Stimulated activated CD4-positive, alpha-beta T cell treated with anti-CD3 and anti-CD28 coated beads, Interleukin-12 subunit alpha, Interleukin-12 subunit beta, amount 100 ng/mL, for 24 hours (primary cell): ENCODE data around the gene PLCB1.
"Not testable (repeated sequence)": the region's sequence is repeated elsewhere in the genome, so short reads cannot be mapped to it uniquely, and the experiment has no call there.

Experiments used
- DNase-seq, 2 experiments: peaks; one replicate each; pipeline ENCODE4 v3.0.0-alpha.2; 2020; ENCODE audit warnings: low read depth in 2 of 2

Gene PLCB1

DNA sequence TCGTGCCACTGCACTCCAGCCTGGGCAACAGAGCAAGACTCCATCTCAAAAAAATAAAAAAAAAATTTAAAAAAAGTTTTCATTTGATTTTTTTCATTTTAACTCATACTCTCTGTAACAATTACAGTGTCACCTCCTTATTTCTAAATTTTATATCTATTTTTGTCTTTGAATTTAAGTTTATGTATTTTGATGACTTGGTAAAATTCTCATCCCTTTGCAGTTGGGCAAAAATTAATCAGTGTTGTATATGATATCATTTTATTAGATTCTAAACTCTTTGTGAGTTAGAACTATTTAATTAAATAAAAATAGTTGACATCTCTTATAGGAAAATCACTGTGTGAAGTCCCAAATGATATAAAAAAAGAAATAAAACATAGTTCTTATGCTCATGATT is 270.7 kb downstream of the PLCB1 start:
- DNase-seq: no peak

DNA sequence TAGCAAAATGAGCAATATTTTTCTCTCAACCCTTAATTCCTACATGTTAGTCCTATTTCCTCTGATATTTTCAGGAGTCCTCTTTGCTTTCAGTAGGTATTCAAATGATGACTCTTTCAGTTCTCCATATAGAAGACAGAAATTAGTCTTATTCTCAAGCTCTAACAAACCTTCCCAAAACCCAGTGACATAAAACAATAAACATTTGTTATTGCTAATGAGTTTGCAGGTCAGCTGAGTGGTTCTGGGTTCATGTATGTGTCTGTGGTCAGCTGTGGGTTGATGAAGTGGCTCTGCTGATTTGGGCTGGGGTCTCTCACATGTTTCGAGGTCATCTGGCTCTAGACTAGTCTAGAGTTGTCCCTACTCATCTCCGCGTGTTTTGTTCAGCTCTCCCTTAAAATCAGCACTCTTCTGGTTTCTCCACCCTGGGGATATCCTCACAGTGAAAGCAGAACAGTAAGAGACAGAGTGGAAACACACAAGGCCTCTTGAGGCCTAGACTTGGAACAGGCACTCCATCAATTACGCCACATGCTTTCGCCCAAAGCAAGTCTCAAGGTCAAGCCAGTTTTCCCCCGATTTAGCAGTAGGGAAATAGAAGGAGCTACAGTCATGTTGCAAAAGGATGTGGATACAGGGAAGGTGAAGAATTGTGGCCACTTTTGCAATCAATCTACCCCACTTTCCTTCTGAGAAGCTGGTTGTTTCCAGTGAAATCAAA is 273.0 kb downstream of the PLCB1 start:
- DNase-seq: no peak

DNA sequence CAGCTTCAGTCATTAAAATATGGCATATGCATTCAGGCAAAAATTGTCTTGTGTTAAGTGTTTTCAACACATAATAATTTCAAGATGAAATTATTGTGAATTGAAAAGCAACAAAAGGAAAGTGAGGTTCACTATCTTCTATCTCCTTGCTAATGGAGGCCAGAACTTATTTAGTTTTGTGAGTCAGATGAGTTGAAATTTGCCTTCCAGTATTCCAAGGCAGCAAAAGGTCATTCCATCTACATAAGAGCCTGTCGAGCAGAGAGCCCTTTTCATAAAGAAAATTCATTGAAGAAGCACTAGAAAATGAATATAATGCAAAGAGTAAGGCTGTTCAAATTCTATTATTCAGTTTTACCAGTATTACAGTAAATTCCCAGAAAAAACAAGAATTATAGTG is 274.3 kb downstream of the PLCB1 start:
- DNase-seq: no peak

DNA sequence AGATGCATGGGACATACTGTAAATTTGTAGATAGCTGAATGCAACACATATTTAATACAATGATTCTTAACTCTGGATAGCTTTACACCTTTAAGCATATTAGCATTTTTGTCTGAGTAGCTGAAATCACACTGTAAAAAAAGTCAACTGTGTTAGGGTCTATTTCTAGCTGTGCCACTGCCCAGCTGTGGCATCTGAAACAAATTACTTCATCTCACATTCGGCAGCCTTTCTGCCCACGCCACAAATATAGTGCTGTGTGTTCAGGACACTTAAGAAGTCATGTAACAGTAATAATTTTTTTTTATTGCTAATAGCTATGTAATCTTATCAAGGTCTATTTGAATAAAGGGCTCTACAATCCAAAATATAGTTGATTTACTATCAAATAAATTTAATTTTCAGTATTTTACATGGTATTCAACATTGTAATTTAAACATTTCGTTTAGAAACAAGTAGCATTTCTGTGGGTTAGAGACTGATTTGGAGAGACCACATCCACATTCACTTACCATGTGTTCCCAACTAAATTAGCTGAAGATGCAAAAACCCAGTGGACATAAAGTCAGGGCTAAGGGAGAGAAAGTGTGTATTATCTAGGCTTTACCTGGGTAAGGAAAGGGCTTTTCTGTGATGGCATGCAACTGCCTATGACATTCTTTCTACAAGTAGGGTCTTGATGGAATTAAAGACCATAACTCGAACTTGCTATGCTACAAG is 276.7 kb downstream of the PLCB1 start:
- no peak for DNase-seq

DNA sequence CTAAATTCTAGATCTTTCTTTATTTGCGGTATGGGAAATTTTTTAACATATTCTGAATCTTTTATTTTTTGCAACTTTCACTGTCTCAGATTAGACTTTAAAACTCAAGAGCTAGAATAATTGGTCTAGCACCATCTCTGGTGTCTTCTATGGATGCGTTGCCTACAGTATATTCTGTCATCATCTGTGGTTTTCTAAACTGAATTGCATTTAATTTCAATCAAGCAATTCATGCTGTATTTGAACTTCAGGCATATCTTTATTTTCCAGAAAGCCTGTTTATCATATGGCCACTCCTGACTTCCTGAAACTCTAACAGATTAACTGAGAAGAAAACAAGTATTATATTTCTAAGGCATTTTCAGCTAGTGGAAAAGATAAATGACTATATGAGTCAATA is 281.6 kb downstream of the PLCB1 start:
- no peak for DNase-seq

DNA sequence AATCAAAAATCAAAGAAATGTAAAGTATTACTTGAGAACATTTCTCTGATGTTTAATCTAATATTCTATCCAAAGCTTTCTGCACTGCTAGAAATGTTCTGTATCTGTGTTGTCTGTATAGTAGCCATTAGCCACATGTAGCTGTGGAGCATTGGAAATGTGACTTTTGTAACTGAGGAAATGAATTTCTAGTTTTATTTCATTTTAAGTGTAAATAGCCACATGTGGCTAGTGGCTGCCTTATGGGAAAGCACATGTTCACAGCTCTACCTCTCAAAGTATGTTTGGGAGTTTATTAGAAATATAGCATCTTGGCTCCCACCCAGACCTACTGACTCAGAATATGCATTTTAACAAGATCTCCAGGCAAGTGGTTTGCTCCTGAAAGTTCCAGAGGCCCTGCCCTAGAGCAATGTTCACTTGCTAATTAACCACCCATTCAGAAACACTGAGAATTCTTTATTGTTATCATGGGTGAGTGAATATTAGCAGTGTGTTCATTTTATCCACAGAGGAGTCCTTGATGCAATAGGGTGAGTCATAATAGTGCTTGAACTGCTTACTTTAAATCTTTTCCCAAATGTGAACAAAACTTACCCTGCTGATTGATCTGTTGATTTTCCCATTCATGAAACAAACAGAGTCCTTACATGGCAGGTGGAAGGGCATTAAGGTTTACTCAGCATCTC is 282.7 kb downstream of the PLCB1 start:
- DNase-seq: no peak

DNA sequence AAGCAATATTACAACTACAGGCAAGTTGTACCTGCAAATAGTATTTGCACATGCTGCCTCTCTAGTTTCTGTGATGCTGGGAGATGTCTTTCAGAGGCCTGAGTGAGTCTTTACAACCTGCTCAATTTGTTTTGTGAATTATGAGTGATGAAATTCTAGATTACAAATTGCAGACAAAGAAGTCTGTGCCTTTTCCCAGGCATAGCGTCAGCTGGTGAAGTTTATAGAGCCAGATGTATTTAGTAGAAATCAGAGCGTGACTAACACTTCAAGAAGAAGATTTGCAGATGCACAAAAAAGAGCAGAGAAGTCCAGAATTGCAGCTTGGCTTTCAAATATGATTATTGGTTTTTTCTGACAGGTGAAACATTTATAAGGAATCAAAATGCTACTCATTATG is 289.9 kb downstream of the PLCB1 start:
- DNase-seq: no peak

DNA sequence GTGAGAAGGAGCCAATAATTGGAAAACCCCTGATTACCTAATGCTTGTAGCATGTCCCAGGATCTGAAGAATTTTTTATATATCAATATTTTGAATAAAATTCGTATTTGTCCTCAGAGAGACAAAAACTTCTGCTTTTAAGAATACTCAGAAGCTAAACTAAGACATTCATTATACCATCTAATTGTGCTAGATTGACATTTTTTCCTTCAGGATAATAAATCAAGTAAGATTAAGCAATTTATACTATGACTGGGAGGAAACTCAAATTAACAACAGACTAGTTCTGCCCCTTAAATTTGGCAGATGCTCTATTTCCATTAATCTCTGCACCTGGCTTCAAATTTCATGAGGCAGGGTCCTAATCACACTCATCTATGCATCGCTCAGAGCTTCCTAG is 291.4 kb downstream of the PLCB1 start:
- DNase-seq: no peak

DNA sequence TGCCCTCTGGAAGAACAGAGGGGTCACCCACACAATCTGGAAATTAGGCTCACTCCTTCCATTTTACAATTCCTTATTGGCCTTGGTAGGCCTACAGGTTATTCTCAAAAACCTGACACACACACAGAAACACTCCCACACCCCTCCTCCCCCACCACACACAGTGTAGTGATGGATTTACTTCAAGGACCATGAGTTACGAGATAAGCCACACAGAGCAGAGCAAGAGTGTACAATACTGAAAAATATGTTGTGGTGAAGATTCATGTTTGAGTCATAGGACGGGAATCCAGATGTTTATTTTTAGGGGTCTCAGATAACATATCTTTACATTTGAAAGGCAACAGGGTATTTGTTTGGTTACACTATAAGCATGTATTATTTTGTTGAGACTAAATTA is 291.9 kb downstream of the PLCB1 start:
- DNase-seq: no peak

DNA sequence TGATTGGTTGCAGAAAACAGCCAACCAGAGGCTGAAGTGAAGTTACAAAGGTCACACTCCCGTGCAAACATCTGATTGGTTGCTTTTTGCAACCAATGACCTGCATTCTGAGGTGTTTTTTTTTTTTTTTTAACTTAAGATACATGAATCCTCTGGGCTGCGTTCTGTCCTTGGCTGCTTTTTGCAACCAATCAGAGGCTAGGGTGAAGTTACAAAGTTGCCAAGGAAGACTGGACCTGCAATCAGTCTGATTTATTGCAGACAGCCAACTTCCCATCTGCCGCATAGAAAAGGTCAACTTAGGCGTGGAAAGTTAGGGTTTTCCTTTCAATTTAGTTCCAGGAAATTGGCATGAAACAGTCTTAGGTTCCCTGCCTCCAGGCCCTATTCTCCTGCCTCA is 292.9 kb downstream of the PLCB1 start:
- DNase-seq: no peak

DNA sequence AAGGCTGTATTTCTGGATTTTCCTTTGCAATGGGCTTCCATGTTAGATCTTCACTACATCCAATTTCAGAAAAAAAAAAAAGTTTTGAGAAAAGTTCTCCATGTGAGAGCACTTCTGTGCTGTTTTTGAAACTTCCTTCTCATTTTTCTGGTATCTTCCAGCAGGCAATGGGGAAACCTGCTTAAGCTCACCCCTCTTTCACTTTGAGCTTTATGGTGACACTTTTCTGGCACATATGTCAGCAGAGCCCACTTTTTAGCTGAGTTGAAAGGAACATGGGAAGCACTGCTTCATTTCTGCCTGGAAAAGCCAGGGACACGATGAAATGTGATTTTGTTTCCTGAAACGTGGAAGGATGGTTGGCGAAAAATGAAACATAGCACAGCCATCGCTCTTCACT is 293.7 kb downstream of the PLCB1 start:
- no peak for DNase-seq

DNA sequence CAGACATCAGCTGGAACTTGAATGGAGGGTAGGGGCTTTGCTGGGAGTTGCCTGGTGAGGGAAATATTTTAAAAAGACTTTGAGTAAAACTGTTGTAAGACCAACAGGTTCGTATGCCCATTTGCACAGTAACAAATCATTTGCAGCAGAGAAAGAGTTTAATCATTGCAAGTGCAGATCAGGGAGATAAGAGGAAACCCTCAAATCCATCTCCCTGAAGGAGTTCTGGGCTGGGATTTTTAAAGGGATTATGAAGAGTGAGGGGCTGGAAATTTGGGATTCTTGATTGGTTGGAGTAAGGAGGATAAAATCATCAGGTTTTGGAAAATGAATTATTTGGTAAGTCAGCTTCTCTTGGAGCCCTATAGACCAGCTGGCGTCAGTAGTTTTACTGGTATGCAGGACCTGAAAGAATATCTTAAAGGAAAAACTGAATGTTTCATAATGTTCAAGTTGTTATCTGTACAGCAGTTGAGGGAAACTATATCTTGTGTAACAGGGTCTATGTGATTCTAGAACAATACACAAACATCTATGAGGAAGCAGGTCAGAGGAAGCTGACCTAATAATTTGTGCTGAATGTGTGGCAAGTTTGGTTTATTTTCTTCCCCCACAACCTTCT is 295.5 kb downstream of the PLCB1 start:
- DNase-seq: no peak

DNA sequence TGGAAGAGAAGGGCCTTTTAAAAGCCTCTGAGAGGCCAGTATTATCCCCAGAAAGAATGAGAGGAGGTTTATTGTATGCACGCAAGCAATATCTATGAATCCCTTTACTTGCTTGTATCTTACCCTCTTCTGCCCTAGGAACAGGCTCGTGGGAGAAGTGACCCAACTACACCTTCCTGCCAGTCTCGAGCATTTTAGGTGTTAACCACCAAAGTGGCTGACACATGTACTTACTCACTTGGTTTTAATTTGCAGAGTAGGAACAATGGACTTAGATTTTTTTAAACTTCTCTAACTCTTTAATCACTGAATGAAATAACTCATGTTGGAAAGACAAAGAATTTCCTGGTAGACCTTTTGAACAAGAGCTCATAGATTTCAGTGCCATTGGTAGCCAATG is 296.9 kb downstream of the PLCB1 start:
- no peak for DNase-seq

DNA sequence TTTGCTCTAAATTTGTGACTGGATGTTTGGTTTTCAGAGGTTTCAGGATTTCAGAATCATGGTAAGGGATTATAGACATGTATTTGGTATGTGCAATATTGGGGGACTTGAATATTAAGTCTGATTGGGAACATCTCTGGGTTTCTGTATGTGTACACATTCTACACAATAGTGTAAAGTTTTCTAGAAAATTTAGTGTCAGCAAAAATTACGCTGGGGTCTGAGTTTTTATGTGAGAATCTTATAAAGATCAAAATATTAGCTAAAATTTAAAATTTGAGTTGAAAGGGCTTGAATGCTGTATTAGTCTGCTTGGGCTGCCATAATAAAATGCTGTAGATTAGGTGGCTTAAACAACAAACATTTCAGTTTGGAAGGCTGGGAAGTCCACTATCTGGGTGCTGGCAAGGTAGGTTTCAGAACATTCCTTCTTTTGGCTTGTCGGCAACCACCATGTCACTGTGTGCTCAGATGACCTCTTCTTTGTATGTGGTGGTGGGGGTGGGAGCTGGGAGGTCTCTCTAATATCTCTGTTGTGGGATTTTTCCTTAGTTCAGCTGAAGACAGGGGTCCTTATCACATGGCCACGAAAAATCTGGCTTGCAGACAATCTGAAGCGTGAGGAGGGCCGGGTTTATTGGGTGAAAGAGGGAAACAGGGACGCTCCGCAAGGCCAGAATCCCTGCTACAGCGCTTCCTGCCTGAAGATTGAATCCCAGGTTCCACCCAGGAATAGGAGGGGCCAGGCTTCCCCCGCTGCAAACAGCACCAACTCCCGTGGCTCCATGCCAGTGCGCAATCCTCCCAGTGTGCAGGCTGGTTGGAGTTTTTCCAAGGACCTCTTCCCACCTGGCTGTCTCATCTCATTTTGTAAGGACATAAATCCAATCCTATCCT is 299.7 kb downstream of the PLCB1 start:
- no peak for DNase-seq

DNA sequence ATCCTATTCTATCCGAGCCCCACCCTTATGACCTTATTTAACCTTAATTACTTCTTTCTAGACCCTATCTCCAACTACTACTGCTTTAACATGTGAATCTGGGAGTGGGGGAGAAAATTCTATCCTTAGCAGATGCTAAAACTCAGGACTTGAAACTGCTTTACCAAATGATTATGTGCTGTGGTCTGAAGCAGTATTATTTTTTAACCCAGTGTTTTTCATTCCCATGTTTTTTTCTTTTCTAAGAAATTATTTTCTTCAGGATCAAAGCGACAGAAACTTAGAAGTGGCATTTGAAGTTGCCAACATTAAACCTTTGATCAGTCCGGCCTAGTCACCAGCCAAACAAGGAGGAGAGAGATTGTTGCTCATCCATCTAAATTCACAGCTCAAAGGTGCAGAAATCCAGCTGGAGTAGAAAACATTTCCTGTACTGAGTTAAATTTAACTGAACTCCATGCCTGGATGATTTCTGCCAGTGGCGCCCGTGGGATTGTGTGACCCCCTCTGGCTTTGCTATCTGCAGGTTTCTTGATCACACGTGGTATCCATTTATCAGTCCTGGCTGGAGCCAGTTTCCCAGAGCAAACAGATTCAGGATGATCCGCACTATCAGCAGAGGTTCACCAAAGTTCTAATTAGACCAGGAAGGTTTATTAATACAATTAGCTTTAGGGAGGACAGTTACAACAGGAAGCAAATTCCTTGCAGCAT is 300.5 kb downstream of the PLCB1 start:
- no peak for DNase-seq

DNA sequence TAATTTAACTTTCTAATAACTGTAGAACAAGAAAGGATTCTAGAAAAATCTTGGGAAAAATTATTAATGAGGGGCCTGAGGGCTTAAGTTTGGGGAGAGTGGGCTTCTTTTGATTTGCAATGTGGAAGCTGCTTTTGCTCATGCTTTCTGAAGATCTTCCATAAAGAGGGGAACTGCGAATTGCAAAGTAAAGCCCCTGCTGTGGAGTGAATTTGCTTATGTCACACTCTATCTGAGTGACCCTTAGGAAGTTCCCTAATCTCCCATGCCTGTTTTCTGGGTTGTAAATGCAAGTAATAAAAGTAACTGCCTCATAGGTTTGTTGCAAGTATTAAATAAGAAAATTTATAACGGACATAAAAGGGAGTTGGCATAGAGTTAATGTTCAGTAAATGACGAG is 301.2 kb downstream of the PLCB1 start:
- no peak for DNase-seq

DNA sequence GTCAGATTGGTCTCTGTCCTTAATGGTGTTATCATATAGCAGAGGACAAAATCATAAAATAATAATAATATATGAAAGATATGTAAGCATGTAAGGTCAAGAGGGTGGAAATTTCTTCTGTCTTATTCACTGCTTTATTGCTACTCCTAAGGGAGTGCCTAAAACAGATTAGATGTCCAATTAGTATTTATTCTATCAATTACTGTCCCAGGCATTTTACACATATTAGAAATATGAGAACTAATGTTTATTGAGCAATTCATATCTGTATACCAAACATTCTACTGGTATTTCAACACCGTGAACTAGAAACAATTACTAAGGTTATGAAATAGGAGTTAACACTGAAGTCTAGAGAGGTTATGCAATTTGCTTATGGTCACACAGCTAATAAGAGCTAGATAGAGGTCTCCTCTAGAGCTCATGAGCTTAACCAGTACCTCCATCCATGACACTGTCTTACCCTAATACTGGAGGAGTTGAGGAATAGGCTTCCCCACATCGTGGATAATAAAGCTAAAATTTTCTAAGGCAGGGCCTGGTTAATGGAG is 302.3 kb downstream of the PLCB1 start:
- no peak for DNase-seq

DNA sequence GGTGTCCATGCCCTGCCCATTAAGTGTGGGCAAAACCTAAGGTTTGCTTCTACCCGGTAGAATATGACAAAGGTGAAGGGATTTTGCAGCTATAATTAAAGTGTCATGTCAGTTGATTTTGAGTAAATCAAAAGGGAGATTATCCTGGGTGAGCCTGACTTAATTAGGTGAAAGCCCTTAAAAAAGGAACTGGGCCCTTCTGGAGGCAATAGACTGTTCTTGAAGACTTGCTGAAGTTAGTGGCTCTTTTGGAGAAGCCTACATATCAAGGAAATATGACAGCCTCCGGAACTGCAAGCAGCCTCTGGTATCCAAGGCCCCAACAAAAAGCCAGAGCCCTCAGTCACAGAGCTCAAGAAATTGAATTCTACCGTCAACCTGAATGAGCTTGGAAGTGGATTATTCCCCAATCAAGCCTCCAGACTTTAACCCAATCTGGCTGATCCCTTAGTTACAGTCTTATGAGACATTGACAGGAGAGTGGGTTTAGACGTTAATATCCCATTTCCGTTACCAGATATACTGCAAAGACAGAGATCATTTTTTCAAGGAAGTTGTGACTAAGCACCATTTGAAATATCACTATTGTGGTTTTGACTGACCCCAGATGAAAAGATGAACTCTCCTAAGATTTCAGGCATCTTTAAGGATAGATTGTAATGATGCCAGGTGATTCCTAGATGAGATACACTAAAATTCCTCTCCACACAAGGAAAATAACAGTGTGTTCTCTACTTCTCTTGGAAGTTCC is 303.4 kb downstream of the PLCB1 start:
- no peak for DNase-seq

DNA sequence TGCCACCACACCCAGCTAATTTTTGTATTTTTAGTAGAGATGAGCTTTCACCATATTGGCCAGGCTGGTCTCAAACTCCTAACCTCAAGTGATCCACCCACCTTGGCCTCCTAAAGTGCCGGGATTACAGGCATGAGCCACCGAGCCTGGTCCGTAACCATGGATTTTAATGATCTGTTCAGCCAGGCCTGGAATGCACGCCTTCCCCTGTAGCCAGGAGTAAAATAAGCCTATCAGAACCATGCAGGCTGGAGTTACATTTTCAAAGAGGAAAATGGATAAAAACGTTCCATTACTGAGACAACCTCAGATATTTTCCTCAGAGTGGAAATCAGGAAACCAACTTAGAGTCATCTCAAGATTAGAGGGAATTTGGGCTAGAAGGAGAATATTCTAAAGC is 304.9 kb downstream of the PLCB1 start:
- DNase-seq: not testable (repeated sequence)

DNA sequence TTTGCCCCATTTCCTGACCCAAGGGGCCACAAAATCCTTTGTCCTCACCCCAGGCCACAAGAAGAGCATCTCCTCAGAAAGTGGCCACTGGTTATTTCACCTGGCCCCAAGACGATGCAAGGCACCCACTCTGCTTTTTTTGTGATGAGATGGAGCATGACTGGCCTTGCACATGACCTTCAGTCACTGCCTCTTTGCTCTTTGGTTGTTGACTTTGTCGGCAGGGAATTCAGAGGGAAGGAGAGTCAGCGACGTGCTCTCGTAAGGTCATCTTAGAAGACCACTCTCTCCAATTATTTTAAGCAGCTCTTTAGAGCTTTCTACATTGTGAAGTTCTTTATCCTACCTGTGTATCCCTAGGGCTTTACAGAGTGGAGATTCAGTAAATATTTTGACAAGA is 306.7 kb downstream of the PLCB1 start:
- no peak for DNase-seq
